ENCODE results near the gene PHOX2B. TPM values are rescaled to one million over a fixed set of nuclear protein-coding genes. Genes with fewer than 3 reads are reported as not detected.

PHOX2B gene
- total and polyA plus RNA-seq, 12 donors: not detected

GRCh38 chr4:41784191-41784979, 35.9 kb upstream of the PHOX2B start:
- no peaks in the 10 kb centered on the region for H3K9me3 ChIP-seq
- TF ChIP-seq, protein P1, sequence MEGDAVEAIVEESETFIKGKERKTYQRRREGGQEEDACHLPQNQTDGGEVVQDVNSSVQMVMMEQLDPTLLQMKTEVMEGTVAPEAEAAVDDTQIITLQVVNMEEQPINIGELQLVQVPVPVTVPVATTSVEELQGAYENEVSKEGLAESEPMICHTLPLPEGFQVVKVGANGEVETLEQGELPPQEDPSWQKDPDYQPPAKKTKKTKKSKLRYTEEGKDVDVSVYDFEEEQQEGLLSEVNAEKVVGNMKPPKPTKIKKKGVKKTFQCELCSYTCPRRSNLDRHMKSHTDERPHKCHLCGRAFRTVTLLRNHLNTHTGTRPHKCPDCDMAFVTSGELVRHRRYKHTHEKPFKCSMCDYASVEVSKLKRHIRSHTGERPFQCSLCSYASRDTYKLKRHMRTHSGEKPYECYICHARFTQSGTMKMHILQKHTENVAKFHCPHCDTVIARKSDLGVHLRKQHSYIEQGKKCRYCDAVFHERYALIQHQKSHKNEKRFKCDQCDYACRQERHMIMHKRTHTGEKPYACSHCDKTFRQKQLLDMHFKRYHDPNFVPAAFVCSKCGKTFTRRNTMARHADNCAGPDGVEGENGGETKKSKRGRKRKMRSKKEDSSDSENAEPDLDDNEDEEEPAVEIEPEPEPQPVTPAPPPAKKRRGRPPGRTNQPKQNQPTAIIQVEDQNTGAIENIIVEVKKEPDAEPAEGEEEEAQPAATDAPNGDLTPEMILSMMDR (IDR thresholded peaks at IDR 0.05): no peak
- H3K27ac ChIP-seq: no peak overlapping the region
- DNase-seq (no peak), ATAC-seq (no peak)
- H3K4me1 ChIP-seq: no peaks in the 10 kb centered on the region
- intact Hi-C loops (cut with DNase I): no loop called here
- WGBS, 2 donors: 83 to 88% methylated on average over 9 of the region's 9 CpGs
- H3K4me3 ChIP-seq: no peak overlapping the region
- H3K36me3 ChIP-seq: no peaks in the 10 kb centered on the region
- peaks cover 0 to 48% (median 10%) of the 10 kb centered on the region in 7 donors for H3K27me3 ChIP-seq

- no peak overlapping the region for H3K4me3 ChIP-seq
- intact Hi-C loops (cut with DNase I): no loop called here
- H3K27ac ChIP-seq: no peak overlapping the region
- no peaks in the 10 kb centered on the region for H3K4me1 ChIP-seq
- no peak for ATAC-seq
- H3K36me3 ChIP-seq: no peaks in the 10 kb centered on the region
- no peaks in the 10 kb centered on the region for H3K9me3 ChIP-seq
- TF ChIP-seq, protein P1 (IDR thresholded peaks at IDR 0.05): no peak
- H3K27me3 ChIP-seq: peaks cover 0 to 60% (median 10%) of the 10 kb centered on the region in 7 donors
- no peak for DNase-seq
- 86 to 93% methylated on average over 3 of the region's 3 CpGs for WGBS, 2 donors
These were observed 27.9 kb upstream of the PHOX2B start for GRCh38 chr4:41776466-41776865.

DNA sequence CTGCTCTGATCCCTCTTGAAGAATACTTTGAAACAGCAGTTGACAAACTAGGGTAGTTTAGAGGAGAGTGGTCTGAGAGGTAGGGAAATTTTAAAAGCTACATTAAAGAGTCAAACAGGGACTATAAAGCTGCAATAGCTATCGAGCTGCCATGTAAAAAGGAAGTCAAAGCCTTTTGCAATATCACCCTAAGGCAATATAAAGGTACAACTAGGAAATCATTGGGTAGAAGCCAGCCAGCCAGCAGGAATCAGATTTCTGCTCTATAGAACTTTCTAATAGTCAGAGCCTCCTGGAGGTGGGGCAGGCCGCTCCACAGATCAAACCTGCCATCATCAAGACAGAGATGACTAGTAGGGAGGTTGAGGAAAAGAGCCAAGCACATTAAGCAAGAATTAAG, 15.2 kb upstream of the PHOX2B start:
- Histone ChIP-seq H3K27ac (no peak overlapping the region), H3K9me3 (no peaks in the 10 kb centered on the region), H3K27me3 (peaks cover 0 to 95% (median 71%) of the 10 kb centered on the region in 7 donors), H3K4me3 (no peak overlapping the region), H3K4me1 (no peaks in the 10 kb centered on the region), H3K36me3 (no peaks in the 10 kb centered on the region)
- TF ChIP-seq, protein P1 (IDR thresholded peaks at IDR 0.05): no peak
- intact Hi-C loops (cut with DNase I): no loop called here
- DNase-seq (no peak), ATAC-seq (no peak)
- WGBS, 2 donors: 74 to 78% methylated on average over 2 of the region's 2 CpGs

DNA sequence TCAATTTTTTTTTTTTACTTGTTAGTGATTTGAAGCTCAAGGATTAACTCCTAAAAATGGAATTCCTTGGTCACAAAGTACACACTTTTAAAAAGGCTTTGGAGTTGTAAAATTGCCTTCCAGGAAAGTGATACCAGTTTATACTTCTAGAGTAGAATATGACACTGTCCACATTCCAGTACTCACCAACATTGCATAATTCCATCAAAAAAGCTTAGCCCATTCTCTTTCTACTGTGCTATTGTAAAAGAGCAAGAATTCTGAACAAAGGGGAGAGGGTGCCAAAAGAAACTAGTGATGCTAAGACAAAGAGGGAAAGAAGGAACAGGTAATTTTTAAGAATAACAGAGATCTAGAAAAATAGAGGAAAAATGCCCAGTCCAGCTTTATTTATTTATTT, 10.4 kb upstream of the PHOX2B start:
- intact Hi-C loops (cut with DNase I): no loop called here
- Histone ChIP-seq H3K9me3 (no peaks in the 10 kb centered on the region), H3K27me3 (peaks cover 0 to 98% (median 85%) of the 10 kb centered on the region in 7 donors), H3K27ac (no peak overlapping the region), H3K4me3 (no peak overlapping the region), H3K36me3 (no peaks in the 10 kb centered on the region), H3K4me1 (no peaks in the 10 kb centered on the region)
- DNase-seq (no peak), ATAC-seq (no peak)
- TF ChIP-seq, protein P1 (IDR thresholded peaks at IDR 0.05): no peak
